ENCODE measurements around the gene GSTT2.

Gene GSTT2

GRCh38 chr22:24006207-24006913 lies 26.4 kb downstream of the GSTT2 start:
- DNase-seq: no peak
- intact Hi-C loops (cut with DNase I): no loop called here

- DNase-seq: no peak
- intact Hi-C loops (cut with DNase I): no loop called here
Measured at GRCh38 chr22:24006914-24007214, 26.9 kb downstream of the GSTT2 start.

- DNase-seq: no peak
- intact Hi-C loops (cut with DNase I): no loop called here
Measured at GRCh38 chr22:24007253-24008021, 27.5 kb downstream of the GSTT2 start.

GRCh38 chr22:24008022-24008283 lies 28.0 kb downstream of the GSTT2 start:
- intact Hi-C loops (cut with DNase I): no loop called here
- no peak for DNase-seq

GRCh38 chr22:24008381-24009226 lies 28.7 kb downstream of the GSTT2 start:
- intact Hi-C loops (cut with DNase I): no loop called here

GRCh38 chr22:24009227-24010017 lies 29.5 kb downstream of the GSTT2 start:
- intact Hi-C loops (cut with DNase I): no loop called here
- no peak for DNase-seq

More at GRCh38 chr22:24008381-24009226, 28.7 kb downstream of the GSTT2 start:
- no peak for DNase-seq

- no peak for DNase-seq
- intact Hi-C loops (cut with DNase I): no loop called here
Measured at GRCh38 chr22:24010018-24010391, 30.1 kb downstream of the GSTT2 start.

GRCh38 chr22:24011735-24012068 lies 31.8 kb downstream of the GSTT2 start:
- DNase-seq: peak in 3 of 42 donors; percentile 22 to 28 (median 26)

GRCh38 chr22:24016156-24016555 lies 36.2 kb downstream of the GSTT2 start:
- no peak for DNase-seq
- intact Hi-C loops (cut with DNase I): no loop called here

More at GRCh38 chr22:24011735-24012068, 31.8 kb downstream of the GSTT2 start:
- intact Hi-C loops (cut with DNase I): no loop called here

- DNase-seq: no peak
- intact Hi-C loops (cut with DNase I): no loop called here
Measured at GRCh38 chr22:24021304-24021703, 41.4 kb downstream of the GSTT2 start.

GRCh38 chr22:24023204-24023789 lies 43.4 kb downstream of the GSTT2 start:
- no peak for DNase-seq
- intact Hi-C loops (cut with DNase I): no loop called here

- no peak for DNase-seq
- intact Hi-C loops (cut with DNase I): no loop called here
Measured at GRCh38 chr22:24024354-24024753, 44.4 kb downstream of the GSTT2 start.

GRCh38 chr22:24025475-24025874 lies 45.5 kb downstream of the GSTT2 start:
- no peak for DNase-seq
- intact Hi-C loops (cut with DNase I): no loop called here

GRCh38 chr22:24026056-24026455 lies 46.1 kb downstream of the GSTT2 start:
- no peak for DNase-seq
- intact Hi-C loops (cut with DNase I): no loop called here

- DNase-seq: no peak
- intact Hi-C loops (cut with DNase I): no loop called here
Measured at GRCh38 chr22:24026733-24027132, 46.8 kb downstream of the GSTT2 start.

- DNase-seq: peak in 1 of 42 donors; percentile 35
- intact Hi-C loops (cut with DNase I): no loop called here
Measured at GRCh38 chr22:24027389-24027975, 47.5 kb downstream of the GSTT2 start.

- intact Hi-C loops (cut with DNase I): no loop called here
- no peak for DNase-seq
Measured at GRCh38 chr22:24027991-24028390, 48.1 kb downstream of the GSTT2 start.

GRCh38 chr22:24028533-24028932 lies 48.6 kb downstream of the GSTT2 start:
- intact Hi-C loops (cut with DNase I): no loop called here
- DNase-seq: no peak

- intact Hi-C loops (cut with DNase I): no loop called here
- peak in 1 of 42 donors; percentile 13 for DNase-seq
Measured at GRCh38 chr22:24029304-24029703, 49.4 kb downstream of the GSTT2 start.
